Neural cell (in vitro differentiated cells): ENCODE results near the gene SH3RF3.

ENCODE experiments used
- POLR2AphosphoS5 ChIP-seq: IDR thresholded peaks from 2 replicates; pipeline ENCODE4 v1.6.1; 2012
- TF ChIP-seq, protein P1 (sequence below): fragments of 450-650 bp; IDR thresholded peaks from 2 replicates; pipeline ENCODE4 v1.5.1; 2014; ENCODE audit warnings: antibody characterized with exemption, mild to moderate bottlenecking, moderate library complexity; ENCODE audit not compliant: poor library complexity, severe bottlenecking

DNA sequence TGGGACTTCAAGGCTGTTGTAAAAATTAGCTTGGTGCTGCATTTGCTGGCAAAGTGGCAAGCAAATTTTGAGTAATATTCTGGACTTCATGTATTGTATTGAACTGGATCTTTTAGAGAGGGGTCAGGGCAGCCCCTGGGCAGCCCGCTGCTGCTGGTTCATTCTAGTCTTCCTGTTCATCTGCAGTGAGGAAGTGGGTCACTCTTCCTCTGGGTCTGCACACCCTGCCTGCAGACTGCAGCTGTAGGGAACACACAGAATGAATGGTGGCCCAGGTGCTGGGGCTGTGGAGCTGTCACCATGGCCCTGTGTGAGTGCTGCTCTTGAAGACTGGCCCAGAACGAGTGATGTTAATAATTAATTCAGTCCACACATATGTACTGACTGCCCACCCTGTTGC is 9.4 kb downstream of the SH3RF3 start:
- TF ChIP-seq, protein P1, sequence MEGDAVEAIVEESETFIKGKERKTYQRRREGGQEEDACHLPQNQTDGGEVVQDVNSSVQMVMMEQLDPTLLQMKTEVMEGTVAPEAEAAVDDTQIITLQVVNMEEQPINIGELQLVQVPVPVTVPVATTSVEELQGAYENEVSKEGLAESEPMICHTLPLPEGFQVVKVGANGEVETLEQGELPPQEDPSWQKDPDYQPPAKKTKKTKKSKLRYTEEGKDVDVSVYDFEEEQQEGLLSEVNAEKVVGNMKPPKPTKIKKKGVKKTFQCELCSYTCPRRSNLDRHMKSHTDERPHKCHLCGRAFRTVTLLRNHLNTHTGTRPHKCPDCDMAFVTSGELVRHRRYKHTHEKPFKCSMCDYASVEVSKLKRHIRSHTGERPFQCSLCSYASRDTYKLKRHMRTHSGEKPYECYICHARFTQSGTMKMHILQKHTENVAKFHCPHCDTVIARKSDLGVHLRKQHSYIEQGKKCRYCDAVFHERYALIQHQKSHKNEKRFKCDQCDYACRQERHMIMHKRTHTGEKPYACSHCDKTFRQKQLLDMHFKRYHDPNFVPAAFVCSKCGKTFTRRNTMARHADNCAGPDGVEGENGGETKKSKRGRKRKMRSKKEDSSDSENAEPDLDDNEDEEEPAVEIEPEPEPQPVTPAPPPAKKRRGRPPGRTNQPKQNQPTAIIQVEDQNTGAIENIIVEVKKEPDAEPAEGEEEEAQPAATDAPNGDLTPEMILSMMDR, result no peak
- no peak for TF ChIP-seq POLR2AphosphoS5
